ENCODE data around the gene GPR135.

DNA sequence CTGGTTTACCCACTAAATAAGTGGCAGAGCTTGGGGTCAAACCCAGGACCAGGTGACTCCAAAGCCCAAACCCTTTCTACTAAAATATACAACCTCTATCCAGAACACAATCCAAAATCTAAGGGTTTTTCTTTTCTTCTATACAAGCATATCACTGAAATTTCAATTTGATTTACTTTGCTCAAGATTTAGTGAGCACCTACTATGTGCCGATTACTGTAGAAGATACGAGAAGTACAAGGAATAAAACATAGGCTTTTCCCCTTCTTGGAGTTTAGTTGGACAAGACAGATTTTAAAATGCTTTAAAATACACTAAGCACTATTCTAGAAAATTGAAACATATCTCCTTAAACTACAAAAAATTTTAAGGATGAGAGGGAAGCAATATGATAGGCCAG lies 16.2 kb upstream of the GPR135 start:
- TF ChIP-seq, protein P1, sequence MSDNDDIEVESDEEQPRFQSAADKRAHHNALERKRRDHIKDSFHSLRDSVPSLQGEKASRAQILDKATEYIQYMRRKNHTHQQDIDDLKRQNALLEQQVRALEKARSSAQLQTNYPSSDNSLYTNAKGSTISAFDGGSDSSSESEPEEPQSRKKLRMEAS (IDR thresholded peaks at IDR 0.05) = no peak
- TF ChIP-seq, protein P2, sequence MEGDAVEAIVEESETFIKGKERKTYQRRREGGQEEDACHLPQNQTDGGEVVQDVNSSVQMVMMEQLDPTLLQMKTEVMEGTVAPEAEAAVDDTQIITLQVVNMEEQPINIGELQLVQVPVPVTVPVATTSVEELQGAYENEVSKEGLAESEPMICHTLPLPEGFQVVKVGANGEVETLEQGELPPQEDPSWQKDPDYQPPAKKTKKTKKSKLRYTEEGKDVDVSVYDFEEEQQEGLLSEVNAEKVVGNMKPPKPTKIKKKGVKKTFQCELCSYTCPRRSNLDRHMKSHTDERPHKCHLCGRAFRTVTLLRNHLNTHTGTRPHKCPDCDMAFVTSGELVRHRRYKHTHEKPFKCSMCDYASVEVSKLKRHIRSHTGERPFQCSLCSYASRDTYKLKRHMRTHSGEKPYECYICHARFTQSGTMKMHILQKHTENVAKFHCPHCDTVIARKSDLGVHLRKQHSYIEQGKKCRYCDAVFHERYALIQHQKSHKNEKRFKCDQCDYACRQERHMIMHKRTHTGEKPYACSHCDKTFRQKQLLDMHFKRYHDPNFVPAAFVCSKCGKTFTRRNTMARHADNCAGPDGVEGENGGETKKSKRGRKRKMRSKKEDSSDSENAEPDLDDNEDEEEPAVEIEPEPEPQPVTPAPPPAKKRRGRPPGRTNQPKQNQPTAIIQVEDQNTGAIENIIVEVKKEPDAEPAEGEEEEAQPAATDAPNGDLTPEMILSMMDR (IDR thresholded peaks at IDR 0.05 in 2 of 3, conservative IDR thresholded peaks at IDR 0.05 in 1 of 3; ENCODE audit: borderline replicate concordance in 1 of 3, insufficient read depth in 1 of 3, low read depth in 2 of 3, low read length in 2 of 3) = no peak
- TF ChIP-seq ZNF274 (IDR thresholded peaks at IDR 0.05; ENCODE audit: low read depth, low read length) (no peak), CBX3 (IDR thresholded peaks at IDR 0.05; ENCODE audit: low read depth) (no peak)
